ENCODE measurements around the gene EEIG1. TPM values are rescaled to one million over a fixed set of nuclear protein-coding genes. Genes with fewer than 3 reads are reported as not detected.

EEIG1 gene
- total and polyA plus RNA-seq, 12 donors = 6.7 to 33.5 (median 23.5) TPM

GRCh38 chr9:127958728-127959127 is 22.1 kb downstream of the EEIG1 start:
- Histone ChIP-seq H3K36me3 (no peaks in the 10 kb centered on the region), H3K27me3 (no peaks in the 10 kb centered on the region), H3K4me1 (peaks cover 12 to 57% (median 52%) of the 10 kb centered on the region in 9 donors), H3K9me3 (peaks cover 0 to 3% (median 0%) of the 10 kb centered on the region in 11 donors), H3K4me3 (no peak overlapping the region), H3K27ac (peak overlapping the region in 1 of 10 donors; percentile 4)
- DNase-seq = no peak
- ATAC-seq = no peak
- WGBS, 2 donors = 92 to 97% methylated on average over 1 of the region's 1 CpG
- intact Hi-C loops (cut with DNase I) = loop anchor here in 1 of 10 donors (5.0 kb wide), 1 partner anchor 44 kb away; no protein-coding TSS in a partner anchor
- TF ChIP-seq CTCF (IDR thresholded peaks at IDR 0.05) = no peak

GRCh38 chr9:127955294-127956015 is 25.3 kb downstream of the EEIG1 start:
- no peaks in the 10 kb centered on the region for H3K36me3 ChIP-seq
- intact Hi-C loops (cut with DNase I) = loop anchor here in 1 of 10 donors (5.0 kb wide), 1 partner anchor 47 kb away; no protein-coding TSS in a partner anchor
- H3K27me3 ChIP-seq = no peaks in the 10 kb centered on the region
- H3K4me1 ChIP-seq = peaks cover 8 to 65% (median 40%) of the 10 kb centered on the region in 9 donors
- ATAC-seq (peak; percentile 58 to 89 (median 84)), DNase-seq (peak; percentile 38 to 68)
- WGBS, 2 donors = 53 to 57% methylated on average over 12 of the region's 12 CpGs
- peaks cover 0 to 3% (median 0%) of the 10 kb centered on the region in 11 donors for H3K9me3 ChIP-seq
- peak overlapping the region in 9 of 10 donors; percentile 26 to 78 (median 66) for H3K27ac ChIP-seq
- no peak overlapping the region for H3K4me3 ChIP-seq
- TF ChIP-seq CTCF (IDR thresholded peaks at IDR 0.05) = peak in 8 of 9 donors; percentile 20 to 43 (median 37)

- TF ChIP-seq CTCF (IDR thresholded peaks at IDR 0.05) = no peak
- WGBS, 2 donors = 50 to 59% methylated on average over 13 of the region's 13 CpGs
- DNase-seq (peak in 1 of 2 donors; percentile 10), ATAC-seq (peak in 3 of 8 donors; percentile 3 to 21 (median 12))
- no peaks in the 10 kb centered on the region for H3K27me3 ChIP-seq
- H3K27ac ChIP-seq = peak overlapping the region in 9 of 10 donors; percentile 26 to 78 (median 66)
- no peaks in the 10 kb centered on the region for H3K36me3 ChIP-seq
- intact Hi-C loops (cut with DNase I) = loop anchor here in 1 of 10 donors (5.0 kb wide), 1 partner anchor 47 kb away; no protein-coding TSS in a partner anchor
- no peak overlapping the region for H3K4me3 ChIP-seq
- peaks cover 0 to 3% (median 0%) of the 10 kb centered on the region in 11 donors for H3K9me3 ChIP-seq
- peaks cover 4 to 65% (median 41%) of the 10 kb centered on the region in 9 donors for H3K4me1 ChIP-seq
Observed at GRCh38 chr9:127954831-127955293, 25.9 kb downstream of the EEIG1 start.

- 92 to 95% methylated on average over 17 of the region's 17 CpGs for WGBS, 2 donors
- intact Hi-C loops (cut with DNase I) = no loop called here
- H3K27me3 ChIP-seq = no peaks in the 10 kb centered on the region
- peaks cover 4 to 69% (median 49%) of the 10 kb centered on the region in 9 donors for H3K4me1 ChIP-seq
- no peak for TF ChIP-seq CTCF (IDR thresholded peaks at IDR 0.05)
- ATAC-seq = no peak
- H3K36me3 ChIP-seq = no peaks in the 10 kb centered on the region
- peak overlapping the region in 4 of 10 donors; percentile 62 to 75 (median 67) for H3K27ac ChIP-seq
- H3K4me3 ChIP-seq = no peak overlapping the region
- DNase-seq = peak in 1 of 2 donors; percentile 6
- H3K9me3 ChIP-seq = peaks cover 0 to 3% (median 0%) of the 10 kb centered on the region in 11 donors
Observed at GRCh38 chr9:127953768-127954505, 26.9 kb downstream of the EEIG1 start.

Measured in heart right ventricle (tissue), 16 donors.